GM12878 (cell line): ENCODE results near the gene SAP130. TPM values are rescaled to one million over a fixed set of nuclear protein-coding genes. Genes with fewer than 3 reads are reported as not detected.

Experiments
- ATAC-seq: fragments of 200-7000 bp; cut with Tn5 transposase; 3 replicates; pipeline ENCODE4 v1.9.1; 2020; ENCODE audit warnings: mild to moderate bottlenecking, moderate library complexity
- BruUV-seq: library from RNA; stranded (reverse); fragments of 400-500 nt; replicated peaks from 2 replicates; lab custom pipeline; 2021; lab: Mats Ljungman, UMichigan
- CTCF ChIA-PET: fragments of 300-600 bp; sonication (Branson Sonifier 250); formaldehyde crosslinking; extraction: SDS; loops from one replicate; lab custom pipeline; 2021; ENCODE audit warnings: inconsistent platforms; lab: Yijun Ruan, JAX
- POLR2A ChIA-PET: fragments of 350-600 bp; formaldehyde crosslinking; extraction: SDS; loops from one replicate; lab custom pipeline; 2021; ENCODE audit warnings: inconsistent platforms; lab: Charles Lee
- RAD21 ChIA-PET: fragments of 300-600 bp; sonication (Branson Sonifier 250); formaldehyde crosslinking; loops from one replicate; lab custom pipeline; 2023; ENCODE audit warnings: antibody characterized with exemption; ENCODE audit not compliant: unreplicated experiment; lab: Charles Lee
- SMC1A ChIA-PET: fragments of 300-600 bp; sonication (Branson Sonifier 250); formaldehyde crosslinking; loops from one replicate; lab custom pipeline; 2023; ENCODE audit not compliant: unreplicated experiment, uncharacterized antibody; lab: Charles Lee
- DNase-seq: peaks from one replicate; pipeline ENCODE4 v3.0.0-alpha.2; 2011; ENCODE audit warnings: low read depth, low spot score
- FAIRE-seq: peaks from 3 replicates; lab custom pipeline; 2011; peaks lifted over from hg19 to GRCh38; lab: Jason Lieb, UNC
- H2AFZ ChIP-seq: 2 replicates; pipeline ENCODE4 v1.6.0; 2011; ENCODE audit warnings: low read depth, low read length, control low read depth; ENCODE audit not compliant: control insufficient read depth
- H3K27ac ChIP-seq: 2 replicates; pipeline ENCODE4 v1.5.1; 2011; ENCODE audit warnings: control low read depth; ENCODE audit not compliant: control insufficient read depth, insufficient read depth
- H3K27me3 ChIP-seq, 2 experiments: replicated peaks in 1 of 2; 2 replicates each; pipeline versions ENCODE4 v1.6.0 to v1.6.1; 2011; ENCODE audit warnings: low read length in 1 of 2; ENCODE audit not compliant: control insufficient read depth in 2 of 2, insufficient read depth in 2 of 2
- H3K36me3 ChIP-seq, 2 experiments: 2 replicates each; pipeline ENCODE4 v1.5.1; 2011; ENCODE audit warnings: low read length in 1 of 2; ENCODE audit not compliant: control insufficient read depth in 2 of 2, insufficient read depth in 2 of 2
- H3K4me1 ChIP-seq: 2 replicates; pipeline ENCODE4 v1.6.1; 2011; ENCODE audit warnings: mild to moderate bottlenecking, low read length, moderate library complexity, mixed read lengths; ENCODE audit not compliant: control insufficient read depth, insufficient read depth
- H3K4me2 ChIP-seq: 2 replicates; pipeline ENCODE4 v1.6.0; 2011; ENCODE audit warnings: control low read depth; ENCODE audit not compliant: control insufficient read depth, insufficient read depth
- H3K4me3 ChIP-seq: fragments of 200-600 bp; sonication (generic); 2 replicates; pipeline ENCODE4 v1.5.1; 2016
- H3K79me2 ChIP-seq: 2 replicates; pipeline ENCODE4 v1.6.0; 2011; ENCODE audit warnings: low read length; ENCODE audit not compliant: control insufficient read depth, insufficient read depth
- H3K9ac ChIP-seq: 2 replicates; pipeline ENCODE4 v1.8.0; 2011; ENCODE audit warnings: low read length, control low read depth, mixed read lengths; ENCODE audit not compliant: control insufficient read depth, insufficient read depth
- H3K9me3 ChIP-seq: replicated peaks from 3 replicates; pipeline ENCODE4 v1.5.1; 2011; ENCODE audit warnings: mild to moderate bottlenecking, low read length; ENCODE audit not compliant: control insufficient read depth, insufficient read depth
- H4K20me1 ChIP-seq: 2 replicates; pipeline ENCODE4 v1.6.0; 2011; ENCODE audit not compliant: control insufficient read depth, insufficient read depth
- BCL11A ChIP-seq: IDR thresholded peaks from 2 replicates; pipeline ENCODE4 v1.6.1; 2011; ENCODE audit warnings: low read depth, low read length
- CREM ChIP-seq: IDR thresholded peaks from 2 replicates; pipeline ENCODE4 v1.6.1; 2014; ENCODE audit warnings: antibody characterized with exemption, low read depth
- HDAC2 ChIP-seq: fragments of 200-600 bp; sonication (generic); IDR thresholded peaks from 2 replicates; pipeline ENCODE4 v1.6.1; 2017
- NR2C2 ChIP-seq: IDR thresholded peaks from 2 replicates; pipeline ENCODE4 v1.6.1; 2011; ENCODE audit warnings: borderline replicate concordance, low read depth; ENCODE audit not compliant: control insufficient read depth, insufficient read length
- RAD51 ChIP-seq: fragments of 450-650 bp; IDR thresholded peaks from 2 replicates; pipeline ENCODE4 v1.6.1; 2016; ENCODE audit warnings: moderate library complexity, mild to moderate bottlenecking, inconsistent platforms
- RBBP5 ChIP-seq: fragments of 200-600 bp; sonication (generic); conservative IDR thresholded peaks from 2 replicates; pipeline ENCODE4 v1.6.1; 2016
- SPI1 ChIP-seq: IDR thresholded peaks from 2 replicates; pipeline ENCODE4 v1.6.1; 2011; ENCODE audit warnings: low read depth, mild to moderate bottlenecking, low read length, moderate library complexity, borderline replicate concordance; ENCODE audit not compliant: insufficient read depth
- SREBF1 ChIP-seq: IDR thresholded peaks from 2 replicates; pipeline ENCODE4 v1.6.1; 2012; ENCODE audit warnings: mild to moderate bottlenecking, low read length
- SUPT20H ChIP-seq: IDR thresholded peaks from 2 replicates; pipeline ENCODE4 v1.6.1; 2011; ENCODE audit warnings: low read depth, mild to moderate bottlenecking, low read length, moderate library complexity, borderline replicate concordance; ENCODE audit not compliant: control insufficient read depth
- SUZ12 ChIP-seq: fragments of 200-600 bp; sonication (generic); IDR thresholded peaks from one replicate; pipeline ENCODE4 v1.6.1; 2018; ENCODE audit warnings: antibody characterized with exemption, mild to moderate bottlenecking; ENCODE audit not compliant: unreplicated experiment
- TAF1 ChIP-seq: IDR thresholded peaks from 2 replicates; pipeline ENCODE4 v1.6.1; 2011; ENCODE audit warnings: mild to moderate bottlenecking, low read depth, low read length, borderline replicate concordance
- TARDBP ChIP-seq: IDR thresholded peaks from 2 replicates; pipeline ENCODE4 v1.6.1; 2016; ENCODE audit warnings: borderline replicate concordance
- YY1 ChIP-seq: IDR thresholded peaks from 2 replicates; pipeline ENCODE4 v1.6.1; 2011; ENCODE audit warnings: low read depth, mild to moderate bottlenecking, low read length
- ZNF207 ChIP-seq: fragments of 450-650 bp; IDR thresholded peaks from 2 replicates; pipeline ENCODE4 v1.6.1; 2014; ENCODE audit warnings: antibody characterized with exemption, mild to moderate bottlenecking, borderline replicate concordance
- whole genome bisulfite sequencing: methylation state at CpG from one replicate; pipeline ENCODE4 v1.1.6; 2016; ENCODE audit warnings: low lambda C conversion rate; ENCODE audit not compliant: insufficient replicate concordance, insufficient coverage; ENCODE audit errors: missing lambda C conversion rate; 5-methylcytosine and 5-hydroxymethylcytosine counted together
- in situ Hi-C: fragments of 300-500 bp; cut with MboI; formaldehyde crosslinking; loops from 9 replicates; pipeline ENCODE4 v1.14.3; 2018; ENCODE audit warnings: mixed read lengths
- intact Hi-C: fragments of 100-400 bp; cut with micrococcal nuclease; formaldehyde crosslinking; loops from one replicate; pipeline ENCODE4 v1.14.2; 2022; ENCODE audit not compliant: unreplicated experiment
- polyA plus RNA-seq, 11 experiments: library from polyadenylated mRNA; depleted of rRNA in 4 of 11; unstranded in 6 of 11; stranded (reverse) in 5 of 11; fragments of >200 nt; fragmentation: Nextera tagmentation in 4 of 11; fragmentation: Illumina TruSeq in 1 of 11; extraction: Ambion mirVana in 4 of 11; extraction: Trizol in 1 of 11; gene quantifications; 1 replicate in 1 of 11; 2 replicates in 10 of 11; pipeline versions ENCODE4 v1.2.1 to v1.2.3, GENCODE V29; 2011 to 2016; ENCODE audit warnings: inconsistent platforms in 2 of 11, missing spikeins in 2 of 11, low read depth in 1 of 11
- total RNA-seq, 4 experiments: library from RNA; depleted of rRNA in 3 of 4; stranded (reverse); fragments of >200 nt in 3 of 4; fragmentation: Illumina TruSeq in 1 of 4; extraction: Trizol in 1 of 4; gene quantifications; 2 replicates each; pipeline versions ENCODE4 v1.2.1 to v1.2.3, GENCODE V29; 2013 to 2021
- TF ChIP-seq, protein P1 (sequence below): IDR thresholded peaks from 2 replicates; pipeline ENCODE4 v1.6.1; 2011; ENCODE audit warnings: low read depth, low read length, improper control_type of control experiment, borderline replicate concordance
- TF ChIP-seq, protein P2 (sequence below): IDR thresholded peaks from 2 replicates; pipeline ENCODE4 v1.6.1; 2011; ENCODE audit warnings: low read depth, mild to moderate bottlenecking, low read length, moderate library complexity, borderline replicate concordance; ENCODE audit errors: extremely low read depth
- TF ChIP-seq, protein P3 (sequence below): IDR thresholded peaks from 2 replicates; pipeline ENCODE4 v1.6.1; 2012; ENCODE audit warnings: improper control_type of control experiment, low read depth, low read length; ENCODE audit not compliant: insufficient replicate concordance
- TF ChIP-seq, protein P4 (sequence below): IDR thresholded peaks from 2 replicates; pipeline ENCODE4 v1.6.1; 2012; ENCODE audit warnings: low read depth, low read length, improper control_type of control experiment

The SAP130 gene
- total and polyA plus RNA-seq, 10 of the 15 experiments (the other 5 are each of a cell fraction or from before 2014, with no cell fraction given) = 5.0 to 26.2 (median 9.9) TPM

DNA sequence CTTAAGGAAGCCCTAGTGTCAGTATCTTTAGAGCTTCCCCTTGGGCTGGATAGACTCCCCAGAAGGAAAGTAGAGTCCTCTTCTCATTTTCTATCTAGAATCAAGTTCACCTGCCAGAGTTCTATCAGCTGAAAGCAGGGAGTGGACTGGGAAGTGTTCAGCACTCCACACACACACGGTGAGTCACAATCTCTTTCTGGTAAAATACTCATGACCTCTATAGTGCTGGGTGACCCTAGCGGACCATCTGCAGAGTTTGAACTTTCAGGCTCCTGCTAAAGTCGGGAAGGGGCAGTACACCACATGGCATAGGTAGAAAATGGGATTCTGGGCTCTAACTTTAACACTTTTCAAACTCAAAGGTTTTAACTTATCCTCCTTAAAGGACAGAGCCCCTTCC is 43.3 kb downstream of the SAP130 start:
- DNase-seq = no peak
- Histone ChIP-seq H2AFZ (no peak overlapping the region), H3K36me3 (peaks cover 19 to 24% of the 10 kb centered on the region in 2 experiments), H4K20me1 (no peaks in the 10 kb centered on the region), H3K79me2 (no peaks in the 10 kb centered on the region), H3K27ac (no peak overlapping the region), H3K27me3 (no peaks in the 10 kb centered on the region), H3K9ac (no peak overlapping the region), H3K4me3 (no peak overlapping the region), H3K4me2 (no peak overlapping the region), H3K4me1 (no peaks in the 10 kb centered on the region), H3K9me3 (no peaks in the 10 kb centered on the region)
- TF ChIP-seq RAD51 (no peak), RBBP5 (no peak), SPI1 (no peak), YY1 (no peak), SREBF1 (no peak), SUPT20H (no peak), CREM (no peak), NR2C2 (no peak), TARDBP (no peak), BCL11A (no peak), HDAC2 (no peak), TAF1 (no peak), ZNF207 (no peak), SUZ12 (no peak)
- TF ChIP-seq, protein P1, sequence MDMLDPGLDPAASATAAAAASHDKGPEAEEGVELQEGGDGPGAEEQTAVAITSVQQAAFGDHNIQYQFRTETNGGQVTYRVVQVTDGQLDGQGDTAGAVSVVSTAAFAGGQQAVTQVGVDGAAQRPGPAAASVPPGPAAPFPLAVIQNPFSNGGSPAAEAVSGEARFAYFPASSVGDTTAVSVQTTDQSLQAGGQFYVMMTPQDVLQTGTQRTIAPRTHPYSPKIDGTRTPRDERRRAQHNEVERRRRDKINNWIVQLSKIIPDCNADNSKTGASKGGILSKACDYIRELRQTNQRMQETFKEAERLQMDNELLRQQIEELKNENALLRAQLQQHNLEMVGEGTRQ = no peak
- TF ChIP-seq, protein P2, sequence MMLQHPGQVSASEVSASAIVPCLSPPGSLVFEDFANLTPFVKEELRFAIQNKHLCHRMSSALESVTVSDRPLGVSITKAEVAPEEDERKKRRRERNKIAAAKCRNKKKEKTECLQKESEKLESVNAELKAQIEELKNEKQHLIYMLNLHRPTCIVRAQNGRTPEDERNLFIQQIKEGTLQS = no peak
- TF ChIP-seq, protein P3, sequence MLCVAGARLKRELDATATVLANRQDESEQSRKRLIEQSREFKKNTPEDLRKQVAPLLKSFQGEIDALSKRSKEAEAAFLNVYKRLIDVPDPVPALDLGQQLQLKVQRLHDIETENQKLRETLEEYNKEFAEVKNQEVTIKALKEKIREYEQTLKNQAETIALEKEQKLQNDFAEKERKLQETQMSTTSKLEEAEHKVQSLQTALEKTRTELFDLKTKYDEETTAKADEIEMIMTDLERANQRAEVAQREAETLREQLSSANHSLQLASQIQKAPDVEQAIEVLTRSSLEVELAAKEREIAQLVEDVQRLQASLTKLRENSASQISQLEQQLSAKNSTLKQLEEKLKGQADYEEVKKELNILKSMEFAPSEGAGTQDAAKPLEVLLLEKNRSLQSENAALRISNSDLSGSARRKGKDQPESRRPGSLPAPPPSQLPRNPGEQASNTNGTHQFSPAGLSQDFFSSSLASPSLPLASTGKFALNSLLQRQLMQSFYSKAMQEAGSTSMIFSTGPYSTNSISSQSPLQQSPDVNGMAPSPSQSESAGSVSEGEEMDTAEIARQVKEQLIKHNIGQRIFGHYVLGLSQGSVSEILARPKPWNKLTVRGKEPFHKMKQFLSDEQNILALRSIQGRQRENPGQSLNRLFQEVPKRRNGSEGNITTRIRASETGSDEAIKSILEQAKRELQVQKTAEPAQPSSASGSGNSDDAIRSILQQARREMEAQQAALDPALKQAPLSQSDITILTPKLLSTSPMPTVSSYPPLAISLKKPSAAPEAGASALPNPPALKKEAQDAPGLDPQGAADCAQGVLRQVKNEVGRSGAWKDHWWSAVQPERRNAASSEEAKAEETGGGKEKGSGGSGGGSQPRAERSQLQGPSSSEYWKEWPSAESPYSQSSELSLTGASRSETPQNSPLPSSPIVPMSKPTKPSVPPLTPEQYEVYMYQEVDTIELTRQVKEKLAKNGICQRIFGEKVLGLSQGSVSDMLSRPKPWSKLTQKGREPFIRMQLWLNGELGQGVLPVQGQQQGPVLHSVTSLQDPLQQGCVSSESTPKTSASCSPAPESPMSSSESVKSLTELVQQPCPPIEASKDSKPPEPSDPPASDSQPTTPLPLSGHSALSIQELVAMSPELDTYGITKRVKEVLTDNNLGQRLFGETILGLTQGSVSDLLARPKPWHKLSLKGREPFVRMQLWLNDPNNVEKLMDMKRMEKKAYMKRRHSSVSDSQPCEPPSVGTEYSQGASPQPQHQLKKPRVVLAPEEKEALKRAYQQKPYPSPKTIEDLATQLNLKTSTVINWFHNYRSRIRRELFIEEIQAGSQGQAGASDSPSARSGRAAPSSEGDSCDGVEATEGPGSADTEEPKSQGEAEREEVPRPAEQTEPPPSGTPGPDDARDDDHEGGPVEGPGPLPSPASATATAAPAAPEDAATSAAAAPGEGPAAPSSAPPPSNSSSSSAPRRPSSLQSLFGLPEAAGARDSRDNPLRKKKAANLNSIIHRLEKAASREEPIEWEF = no peak
- TF ChIP-seq, protein P4, sequence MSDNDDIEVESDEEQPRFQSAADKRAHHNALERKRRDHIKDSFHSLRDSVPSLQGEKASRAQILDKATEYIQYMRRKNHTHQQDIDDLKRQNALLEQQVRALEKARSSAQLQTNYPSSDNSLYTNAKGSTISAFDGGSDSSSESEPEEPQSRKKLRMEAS = no peak
- BruUV-seq = no TSS peak
- ChIA-PET POLR2A (no interaction called here), SMC1A (interaction anchor here (1.0 kb wide), 1 partner anchor 110 kb away, joined by 3 read pairs; no protein-coding TSS in a partner anchor), RAD21 (no interaction called here), CTCF (no interaction called here)
- intact Hi-C loops (no loop called here), in situ Hi-C loops (no loop called here)
- 98% methylated on average over 3 of the region's 3 CpGs for WGBS
- FAIRE-seq = no peak
- ATAC-seq = no peak
